H7 (cell line): ENCODE results near the gene EEF1AKMT1. TPM values are rescaled to one million over a fixed set of nuclear protein-coding genes. Genes with fewer than 3 reads are reported as not detected.
"Not testable (repeated sequence)": the region's sequence is repeated elsewhere in the genome, so short reads cannot be mapped to it uniquely, and the experiment has no call there.

Source experiments
- DNase-seq: peaks from one replicate; pipeline ENCODE4 v3.0.0; 2012
- H3K27me3 ChIP-seq: 2 replicates; pipeline ENCODE4 v1.6.0; 2011; ENCODE audit warnings: mild to moderate bottlenecking, low read length; ENCODE audit not compliant: control insufficient read depth, insufficient read depth
- H3K36me3 ChIP-seq: replicated peaks from 2 replicates; pipeline ENCODE4 v1.5.1; 2011; ENCODE audit warnings: low read length; ENCODE audit not compliant: control insufficient read depth, insufficient read depth
- H3K4me3 ChIP-seq: 2 replicates; pipeline ENCODE4 v1.5.1; 2011; ENCODE audit warnings: low read depth, mild to moderate bottlenecking, control low read depth, low read length, moderate library complexity; ENCODE audit not compliant: insufficient read depth
- total RNA-seq: library from RNA; depleted of rRNA; stranded (reverse); fragments of >200 nt; shearing (Covaris generic); gene quantifications from 2 replicates; pipeline ENCODE4 v1.2.3, GENCODE V29; 2014; rRNA removed

The EEF1AKMT1 gene
- total RNA-seq, 1 experiment from 2014 or later, result 2.6 TPM

- no peak for DNase-seq
- Histone ChIP-seq H3K27me3 (no peaks in the 10 kb centered on the region), H3K36me3 (no peaks in the 10 kb centered on the region), H3K4me3 (no peak overlapping the region)
Measured at GRCh38 chr13:20684041-20684440, 89.7 kb downstream of the EEF1AKMT1 start.

GRCh38 chr13:20682061-20682460, 91.7 kb downstream of the EEF1AKMT1 start:
- no peaks in the 10 kb centered on the region for H3K36me3 ChIP-seq
- DNase-seq, result no peak
- no peak overlapping the region for H3K4me3 ChIP-seq
- H3K27me3 ChIP-seq, result no peaks in the 10 kb centered on the region

GRCh38 chr13:20681481-20681880, 92.3 kb downstream of the EEF1AKMT1 start:
- DNase-seq, H3K27me3 ChIP-seq, H3K4me3 ChIP-seq, H3K36me3 ChIP-seq: not testable (repeated sequence)

- Histone ChIP-seq H3K4me3 (no peak overlapping the region), H3K27me3 (no peaks in the 10 kb centered on the region), H3K36me3 (no peaks in the 10 kb centered on the region)
- no peak for DNase-seq
Measured at GRCh38 chr13:20680416-20681080, 93.2 kb downstream of the EEF1AKMT1 start.

- no peak for DNase-seq
- no peaks in the 10 kb centered on the region for H3K36me3 ChIP-seq
- no peak overlapping the region for H3K4me3 ChIP-seq
- no peaks in the 10 kb centered on the region for H3K27me3 ChIP-seq
Measured at GRCh38 chr13:20679879-20680278, 93.9 kb downstream of the EEF1AKMT1 start.

Other genes with a start within 250 kb of the EEF1AKMT1 start
- 0.14 and 0.18 TPM in 2 replicates for gene CRYL1, start 248.1 kb downstream of the EEF1AKMT1 start, total RNA-seq
- gene IFT88, start 206.8 kb downstream of the EEF1AKMT1 start, total RNA-seq, result 2.3 and 3.4 TPM in 2 replicates
- gene IL17D, start 70.3 kb downstream of the EEF1AKMT1 start, total RNA-seq, result 0.15 TPM in 1 of 2 replicates, not detected in the other
- 33.4 and 34.4 TPM in 2 replicates for gene XPO4, start 128.8 kb upstream of the EEF1AKMT1 start, total RNA-seq